HFFc6 (cell line): ENCODE data around the gene RCVRN. TPM values are rescaled to one million over a fixed set of nuclear protein-coding genes. Genes with fewer than 3 reads are reported as not detected.

ENCODE experiments used
- DNase-seq: peaks from one replicate; pipeline ENCODE4 v3.0.0-alpha.2; 2018
- H3K27ac Mint-ChIP-seq: 2 replicates; pipeline ENCODE4 v1.8.0; 2020; ENCODE audit warnings: mild to moderate bottlenecking, mixed read lengths
- H3K27me3 Mint-ChIP-seq: 2 replicates; pipeline ENCODE4 v1.8.0; 2021; ENCODE audit warnings: mild to moderate bottlenecking, moderate library complexity, mixed read lengths; ENCODE audit not compliant: insufficient read depth
- H3K36me3 Mint-ChIP-seq: 2 replicates; pipeline ENCODE4 v1.8.0; 2021; ENCODE audit warnings: low read depth, mixed read lengths
- H3K4me1 Mint-ChIP-seq: 2 replicates; pipeline ENCODE4 v1.8.0; 2020; ENCODE audit warnings: low read depth, mixed read lengths
- H3K4me3 Mint-ChIP-seq: 2 replicates; pipeline ENCODE4 v1.8.0; 2020; ENCODE audit warnings: mild to moderate bottlenecking, moderate library complexity, mixed read lengths
- H3K9me3 Mint-ChIP-seq: 2 replicates; pipeline ENCODE4 v1.8.0; 2020; ENCODE audit warnings: mild to moderate bottlenecking, mixed read lengths
- CTCF ChIP-seq: fragments of 200-600 bp; sonication (generic); IDR thresholded peaks from 2 replicates; pipeline ENCODE4 v1.5.0; 2021; ENCODE audit warnings: antibody characterized with exemption, mild to moderate bottlenecking
- total RNA-seq, 6 experiments: library from RNA; stranded (reverse); fragmentation: NEBNext Ultra II Directional; extraction: Animal tissue kit (Norgen Biotek cat#: 25700); gene quantifications; 2 replicates in 1 of 6; 3 replicates in 5 of 6; pipeline ENCODE4 v1.2.3, GENCODE V29; 2021

RCVRN gene
- total RNA-seq, 6 experiments from 2014 or later = not detected

- Mint-ChIP-seq H3K36me3 (no peaks in the 10 kb centered on the region), H3K9me3 (peaks cover 4% of the 10 kb centered on the region), H3K27ac (no peak overlapping the region), H3K4me1 (no peaks in the 10 kb centered on the region), H3K27me3 (peaks cover 10% of the 10 kb centered on the region), H3K4me3 (no peak overlapping the region)
- DNase-seq = no peak
- no peak for TF ChIP-seq CTCF
Measured at GRCh38 chr17:9850151-9850550, 54.9 kb downstream of the RCVRN start.

Other genes starting within 250 kb of the RCVRN start
- gene DHRS7C, start 113.7 kb downstream of the RCVRN start, total RNA-seq = not detected
- gene GSG1L2, start 83.2 kb downstream of the RCVRN start, total RNA-seq = not detected
- not detected for gene GLP2R, start 79.3 kb downstream of the RCVRN start, total RNA-seq